ENCODE data around the gene WDFY4.

GRCh38 chr10:48926255-48926654 lies 241.6 kb downstream of the WDFY4 start:
- no peak for TF ChIP-seq EZH2 (IDR thresholded peaks at IDR 0.05; ENCODE audit: insufficient read depth, poor library complexity, severe bottlenecking)
- TF ChIP-seq EZH2phosphoT487 (IDR thresholded peaks at IDR 0.05; ENCODE audit: insufficient read depth, low read depth): no peak
